HUDEP-2 (cell line): ENCODE data around the gene ZNF71.
"Not testable (repeated sequence)": the region's sequence is repeated elsewhere in the genome, so short reads cannot be mapped to it uniquely, and the experiment has no call there.

Experiments used
- DNase-seq, 76 experiments: peaks; one replicate each; lab custom pipeline; 2025; ENCODE audit not compliant: unreplicated experiment in 76 of 76; lab: John Stamatoyannopoulos, UW

ZNF71 gene

GRCh38 chr19:56619121-56619520 lies 24.0 kb downstream of the ZNF71 start:
- DNase-seq, result no peak

GRCh38 chr19:56622374-56622773 lies 27.3 kb downstream of the ZNF71 start:
- no peak for DNase-seq

- no peak for DNase-seq
These were observed 27.9 kb downstream of the ZNF71 start for GRCh38 chr19:56623006-56623405.

GRCh38 chr19:56625708-56626107 lies 30.6 kb downstream of the ZNF71 start:
- no peak for DNase-seq

GRCh38 chr19:56633021-56633420 lies 37.9 kb downstream of the ZNF71 start:
- DNase-seq, result no peak

- peak in 42 of 76 experiments; percentile 4 to 62 (median 22) for DNase-seq
These were observed 43.0 kb downstream of the ZNF71 start for GRCh38 chr19:56637976-56638555.

GRCh38 chr19:56639217-56639616 lies 44.1 kb downstream of the ZNF71 start:
- peak in 4 of 76 experiments; percentile 1 to 14 (median 8) for DNase-seq

GRCh38 chr19:56642711-56643459 lies 47.8 kb downstream of the ZNF71 start, which contains the start of gene SMIM17:
Gene SMIM17, plus strand, starts transcription at chr19:56643159. Its CDS starts 2,509 bp downstream, at chr19:56645668.
- DNase-seq, result no peak

GRCh38 chr19:56643460-56643955 lies 48.4 kb downstream of the ZNF71 start:
- no peak for DNase-seq

- no peak for DNase-seq
These were observed 59.0 kb downstream of the ZNF71 start for GRCh38 chr19:56654151-56654550.

GRCh38 chr19:56660381-56661107 lies 65.4 kb downstream of the ZNF71 start:
- peak in 1 of 76 experiments; percentile 1 for DNase-seq

- no peak for DNase-seq
These were observed 66.1 kb downstream of the ZNF71 start for GRCh38 chr19:56661248-56661647.

GRCh38 chr19:56663931-56664500 lies 68.9 kb downstream of the ZNF71 start:
- no peak for DNase-seq

- DNase-seq, result no peak
These were observed 69.4 kb downstream of the ZNF71 start for GRCh38 chr19:56664511-56664910.

- no peak for DNase-seq
These were observed 72.3 kb downstream of the ZNF71 start for GRCh38 chr19:56667311-56667870.

- no peak for DNase-seq
These were observed 73.6 kb downstream of the ZNF71 start for GRCh38 chr19:56668676-56669075.

GRCh38 chr19:56670401-56670960 lies 75.4 kb downstream of the ZNF71 start:
- DNase-seq, result no peak

- no peak for DNase-seq
These were observed 76.0 kb downstream of the ZNF71 start for GRCh38 chr19:56670961-56671612.

GRCh38 chr19:56671613-56671994 lies 76.5 kb downstream of the ZNF71 start, which contains the start of gene ZNF835:
Gene ZNF835, minus strand, starts transcription at chr19:56671757. Its CDS starts 6,559 bp downstream, at chr19:56665198.
- peak in 36 of 76 experiments; percentile 5 to 75 (median 41) for DNase-seq

- not testable (repeated sequence) for DNase-seq
These were observed 77.5 kb downstream of the ZNF71 start for GRCh38 chr19:56672610-56673009.
